IMR-90 (cell line): ENCODE measurements around the gene CEP83. TPM values are rescaled to one million over a fixed set of nuclear protein-coding genes. Genes with fewer than 3 reads are reported as not detected.

ENCODE experiments used
- ATAC-seq: fragments of 200-7000 bp; cut with Tn5 transposase; 2 replicates; pipeline ENCODE4 v1.9.1; 2020; ENCODE audit warnings: low read depth, mild to moderate bottlenecking, moderate library complexity
- BruUV-seq: library from RNA; stranded (reverse); fragments of 400-500 nt; replicated peaks from 2 replicates; lab custom pipeline; 2021; lab: Mats Ljungman, UMichigan
- CTCF ChIA-PET: fragments of 300-600 bp; formaldehyde crosslinking; extraction: SDS; loops from one replicate; lab custom pipeline; 2021; ENCODE audit warnings: antibody characterized with exemption; lab: Yijun Ruan, JAX
- POLR2A ChIA-PET: fragments of 300-600 bp; sonication (Branson Sonifier 250); formaldehyde crosslinking; loops from one replicate; lab custom pipeline; 2022; ENCODE audit warnings: antibody characterized with exemption; ENCODE audit not compliant: unreplicated experiment; lab: Charles Lee
- DNase-seq: peaks from one replicate; pipeline ENCODE4 v3.0.0; 2013
- H2AFZ ChIP-seq: replicated peaks from 2 replicates; pipeline ENCODE3; 2013; ENCODE audit warnings: low read length, mild to moderate bottlenecking; ENCODE audit not compliant: poor library complexity
- H2AK5ac ChIP-seq: 2 replicates; pipeline ENCODE4 v1.6.1; 2013; ENCODE audit warnings: low read depth, low read length, inconsistent platforms
- H2AK9ac ChIP-seq: replicated peaks from 2 replicates; pipeline ENCODE3; 2013; ENCODE audit warnings: mild to moderate bottlenecking, low read depth, low read length, moderate library complexity; ENCODE audit not compliant: poor library complexity
- H2BK120ac ChIP-seq: 2 replicates; pipeline ENCODE4 v1.6.1; 2013; ENCODE audit warnings: low read depth, low read length, inconsistent platforms
- H2BK15ac ChIP-seq: 3 replicates; pipeline ENCODE4 v1.6.1; 2013; ENCODE audit warnings: low read depth, low read length, inconsistent platforms
- H2BK20ac ChIP-seq: 2 replicates; pipeline ENCODE4 v1.6.1; 2013; ENCODE audit warnings: low read depth, mild to moderate bottlenecking, inconsistent platforms, low read length, moderate library complexity
- H2BK5ac ChIP-seq: 2 replicates; pipeline ENCODE4 v1.6.1; 2013; ENCODE audit warnings: mild to moderate bottlenecking, low read depth, low read length, inconsistent platforms; ENCODE audit not compliant: poor library complexity, severe bottlenecking
- H3K14ac ChIP-seq: replicated peaks from 2 replicates; pipeline ENCODE4 v1.6.1; 2013; ENCODE audit warnings: low read depth, low read length, inconsistent platforms
- H3K18ac ChIP-seq: 2 replicates; pipeline ENCODE4 v1.6.1; 2013; ENCODE audit warnings: low read depth, low read length, control low read depth
- H3K23ac ChIP-seq: 2 replicates; pipeline ENCODE4 v1.6.1; 2013; ENCODE audit warnings: low read depth, low read length, inconsistent platforms
- H3K27ac ChIP-seq: 2 replicates; pipeline ENCODE4 v1.5.1; 2013; ENCODE audit warnings: mild to moderate bottlenecking, control low read depth, low read length; ENCODE audit not compliant: insufficient read depth
- H3K27me3 ChIP-seq: 2 replicates; pipeline ENCODE4 v1.6.1; 2013; ENCODE audit warnings: low read length; ENCODE audit not compliant: control insufficient read depth, insufficient read depth
- H3K36me3 ChIP-seq: 2 replicates; pipeline ENCODE4 v1.6.1; 2013; ENCODE audit warnings: low read length, mixed read lengths; ENCODE audit not compliant: control insufficient read depth, insufficient read depth
- H3K4ac ChIP-seq: 2 replicates; pipeline ENCODE4 v1.6.1; 2013; ENCODE audit warnings: low read depth, low read length, inconsistent platforms
- H3K4me1 ChIP-seq: 2 replicates; pipeline ENCODE4 v1.6.1; 2013; ENCODE audit warnings: low read length, mixed read lengths; ENCODE audit not compliant: control insufficient read depth, insufficient read depth
- H3K4me2 ChIP-seq: 2 replicates; pipeline ENCODE4 v1.6.1; 2013; ENCODE audit warnings: low read depth, mild to moderate bottlenecking, control low read depth, low read length, moderate library complexity
- H3K4me3 ChIP-seq: 2 replicates; pipeline ENCODE4 v1.5.1; 2013; ENCODE audit warnings: low read depth, mild to moderate bottlenecking, control low read depth, low read length, moderate library complexity; ENCODE audit not compliant: insufficient read depth
- H3K56ac ChIP-seq: 2 replicates; pipeline ENCODE4 v1.6.1; 2013; ENCODE audit warnings: low read length, inconsistent platforms; ENCODE audit not compliant: insufficient read depth; ENCODE audit errors: extremely low read depth
- H3K79me1 ChIP-seq, 2 experiments: 2 replicates each; pipeline ENCODE4 v1.6.1; 2013; ENCODE audit warnings: low read length in 2 of 2, inconsistent platforms in 1 of 2, low read depth in 1 of 2
- H3K9ac ChIP-seq: 2 replicates; pipeline ENCODE4 v1.6.1; 2013; ENCODE audit warnings: low read depth, low read length, control low read depth
- H3K9me1 ChIP-seq: 2 replicates; pipeline ENCODE4 v1.6.1; 2013; ENCODE audit warnings: low read length, inconsistent platforms; ENCODE audit not compliant: insufficient read depth
- H3K9me3 ChIP-seq: 2 replicates; pipeline ENCODE4 v1.6.1; 2013; ENCODE audit warnings: low read length; ENCODE audit not compliant: control insufficient read depth, insufficient read depth
- H4K20me1 ChIP-seq: 2 replicates; pipeline ENCODE4 v1.6.1; 2013; ENCODE audit warnings: low read length, inconsistent platforms; ENCODE audit not compliant: insufficient read depth
- H4K5ac ChIP-seq: 2 replicates; pipeline ENCODE4 v1.6.1; 2013; ENCODE audit warnings: mild to moderate bottlenecking, low read depth, low read length, control low read depth
- H4K8ac ChIP-seq, 2 experiments: 2 replicates each; pipeline ENCODE4 v1.6.1; 2013; ENCODE audit warnings: low read depth in 2 of 2, low read length in 2 of 2, control low read depth in 1 of 2, inconsistent platforms in 1 of 2
- H4K91ac ChIP-seq: 2 replicates; pipeline ENCODE4 v1.6.1; 2013; ENCODE audit warnings: low read depth, low read length, inconsistent platforms; ENCODE audit not compliant: insufficient read depth
- BHLHE40 ChIP-seq: fragments of 150-350 bp; IDR thresholded peaks from 2 replicates; pipeline ENCODE4 v1.6.1; 2016; ENCODE audit warnings: mild to moderate bottlenecking, low read depth, low read length
- CEBPB ChIP-seq: IDR thresholded peaks from 2 replicates; pipeline ENCODE4 v1.6.1; 2012; ENCODE audit warnings: low read depth, low read length, improper control_type of control experiment
- CHD1 ChIP-seq: IDR thresholded peaks from 2 replicates; pipeline ENCODE4 v1.6.1; 2012; ENCODE audit warnings: low read depth, low read length, improper control_type of control experiment
- FOS ChIP-seq: fragments of 150-350 bp; IDR thresholded peaks from 2 replicates; pipeline ENCODE4 v1.6.1; 2016; ENCODE audit warnings: low read depth, low read length
- MAFK ChIP-seq: IDR thresholded peaks from 2 replicates; pipeline ENCODE4 v1.6.1; 2012; ENCODE audit warnings: low read depth, low read length, improper control_type of control experiment
- MAZ ChIP-seq: IDR thresholded peaks from 2 replicates; pipeline ENCODE4 v1.6.1; 2012; ENCODE audit warnings: low read depth, mild to moderate bottlenecking, low read length, improper control_type of control experiment, moderate library complexity, borderline replicate concordance
- MXI1 ChIP-seq: IDR thresholded peaks from 2 replicates; pipeline ENCODE4 v1.6.1; 2012; ENCODE audit warnings: low read depth, mild to moderate bottlenecking, low read length, moderate library complexity, borderline replicate concordance
- NFE2L2 ChIP-seq: fragments of 150-350 bp; IDR thresholded peaks from 2 replicates; pipeline ENCODE4 v1.6.1; 2016; ENCODE audit warnings: low read depth, mild to moderate bottlenecking, low read length
- POLR2A ChIP-seq: IDR thresholded peaks from 2 replicates; pipeline ENCODE4 v1.6.1; 2012; ENCODE audit warnings: mild to moderate bottlenecking, low read depth, low read length
- RAD21 ChIP-seq: IDR thresholded peaks from 2 replicates; pipeline ENCODE4 v1.6.1; 2012; ENCODE audit warnings: low read length, improper control_type of control experiment
- RCOR1 ChIP-seq: IDR thresholded peaks from 2 replicates; pipeline ENCODE4 v1.6.1; 2012; ENCODE audit warnings: mild to moderate bottlenecking, low read length, improper control_type of control experiment; ENCODE audit not compliant: insufficient replicate concordance
- RFX5 ChIP-seq: IDR thresholded peaks from 2 replicates; pipeline ENCODE4 v1.8.0; 2012; ENCODE audit warnings: low read depth, mild to moderate bottlenecking, low read length, moderate library complexity
- SMC3 ChIP-seq: fragments of 150-350 bp; IDR thresholded peaks from 2 replicates; pipeline ENCODE4 v1.6.1; 2016; ENCODE audit warnings: low read depth, mild to moderate bottlenecking, antibody characterized with exemption, low read length, moderate library complexity
- WGBS, 2 experiments: methylation state at CpG; one replicate each; pipeline versions ENCODE4 v1.1.5 to v1.1.7; 2013; ENCODE audit warnings: missing lambda C conversion rate in 2 of 2; ENCODE audit not compliant: insufficient read length in 1 of 2; ENCODE audit errors: extremely low coverage in 2 of 2; 5-methylcytosine and 5-hydroxymethylcytosine counted together
- dilution Hi-C: fragments of 300-500 bp; cut with HindIII; formaldehyde crosslinking; loops from one replicate; pipeline ENCODE4 v1.14.3; 2018; ENCODE audit warnings: low sequenced_read_pairs; ENCODE audit not compliant: unreplicated experiment
- in situ Hi-C: fragments of 300-500 bp; cut with MboI; formaldehyde crosslinking; loops from 3 replicates; pipeline ENCODE4 v1.14.3; 2019; ENCODE audit warnings: low sequenced_read_pairs, inconsistent platforms, mixed read lengths
- intact Hi-C: fragments of 100-400 bp; cut with micrococcal nuclease; formaldehyde crosslinking; loops from 2 replicates; pipeline ENCODE4 v1.10.0; 2022
- polyA plus RNA-seq, 3 experiments: library from polyadenylated mRNA; depleted of rRNA; stranded (reverse); fragments of >200 nt; gene quantifications; 2 replicates each; pipeline ENCODE4 v1.2.3, GENCODE V29; 2012; ENCODE audit warnings: low replicate concordance in 1 of 3
- total RNA-seq: library from RNA; depleted of rRNA; stranded (reverse); fragments of >200 nt; gene quantifications from 2 replicates; pipeline ENCODE4 v1.2.3, GENCODE V29; 2012
- TF ChIP-seq, protein P1 (sequence below): fragments of 150-350 bp; IDR thresholded peaks from 2 replicates; pipeline ENCODE4 v1.6.1; 2017; ENCODE audit warnings: mild to moderate bottlenecking, antibody characterized with exemption, low read length, low read depth
- TF ChIP-seq, protein P2 (sequence below): conservative IDR thresholded peaks from 2 replicates; pipeline ENCODE4 v1.5.1; 2012; ENCODE audit warnings: mild to moderate bottlenecking, low read depth, low read length, improper control_type of control experiment
- TF ChIP-seq, protein P3 (sequence below): fragments of 150-350 bp; IDR thresholded peaks from 2 replicates; pipeline ENCODE4 v1.6.1; 2016; ENCODE audit warnings: low read depth, mild to moderate bottlenecking, low read length, moderate library complexity, borderline replicate concordance

Gene CEP83
- total and polyA plus RNA-seq, 2 of the 4 experiments (the other 2 are of a cell fraction): 3.9 to 8.9 TPM

DNA sequence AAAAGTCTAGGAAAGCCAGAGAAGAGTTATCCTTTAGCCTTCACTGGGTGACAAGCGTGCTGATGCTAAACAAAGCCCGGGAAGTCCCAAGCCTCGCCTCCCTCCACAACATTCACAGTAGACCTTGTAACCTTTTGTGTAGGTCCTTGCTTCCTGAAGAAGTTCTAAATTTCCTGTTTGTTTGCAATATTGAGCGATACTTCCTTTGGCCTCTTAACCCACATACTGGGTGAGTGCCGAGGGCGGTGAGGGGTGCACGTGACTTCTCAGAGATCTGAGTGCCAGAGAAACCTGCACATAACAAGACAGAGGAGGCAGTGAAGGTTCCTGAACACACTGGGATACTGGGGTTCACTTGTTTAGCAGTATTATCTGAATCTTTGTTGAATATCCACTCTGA is 177.0 kb downstream of the CEP83 start:
- Histone ChIP-seq H2BK120ac (no peak overlapping the region), H4K5ac (no peak overlapping the region), H2BK20ac (no peak overlapping the region), H3K14ac (no peak overlapping the region), H3K18ac (no peak overlapping the region), H4K8ac (no peak overlapping the region), H4K91ac (no peak overlapping the region), H4K20me1 (no peaks in the 10 kb centered on the region), H3K9me1 (no peaks in the 10 kb centered on the region), H3K4me3 (no peak overlapping the region), H2AFZ (no peak overlapping the region), H3K9me3 (no peaks in the 10 kb centered on the region), H3K27ac (no peak overlapping the region), H3K4ac (no peak overlapping the region), H3K23ac (no peak overlapping the region), H3K9ac (no peak overlapping the region), H2BK5ac (no peak overlapping the region), H3K27me3 (peaks cover 4% of the 10 kb centered on the region), H3K79me1 (no peaks in the 10 kb centered on the region), H3K56ac (no peak overlapping the region), H2AK5ac (no peak overlapping the region), H2AK9ac (no peak overlapping the region), H3K36me3 (no peaks in the 10 kb centered on the region), H2BK15ac (no peak overlapping the region), H3K4me2 (no peak overlapping the region), H3K4me1 (no peaks in the 10 kb centered on the region)
- no TSS peak for BruUV-seq
- DNase-seq (no peak), ATAC-seq (no peak)
- POLR2A ChIA-PET: no interaction called here
- TF ChIP-seq, protein P1, sequence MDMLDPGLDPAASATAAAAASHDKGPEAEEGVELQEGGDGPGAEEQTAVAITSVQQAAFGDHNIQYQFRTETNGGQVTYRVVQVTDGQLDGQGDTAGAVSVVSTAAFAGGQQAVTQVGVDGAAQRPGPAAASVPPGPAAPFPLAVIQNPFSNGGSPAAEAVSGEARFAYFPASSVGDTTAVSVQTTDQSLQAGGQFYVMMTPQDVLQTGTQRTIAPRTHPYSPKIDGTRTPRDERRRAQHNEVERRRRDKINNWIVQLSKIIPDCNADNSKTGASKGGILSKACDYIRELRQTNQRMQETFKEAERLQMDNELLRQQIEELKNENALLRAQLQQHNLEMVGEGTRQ: no peak
- TF ChIP-seq POLR2A: no peak
- TF ChIP-seq MAFK: no peak
- TF ChIP-seq CHD1: no peak
- TF ChIP-seq, protein P2, sequence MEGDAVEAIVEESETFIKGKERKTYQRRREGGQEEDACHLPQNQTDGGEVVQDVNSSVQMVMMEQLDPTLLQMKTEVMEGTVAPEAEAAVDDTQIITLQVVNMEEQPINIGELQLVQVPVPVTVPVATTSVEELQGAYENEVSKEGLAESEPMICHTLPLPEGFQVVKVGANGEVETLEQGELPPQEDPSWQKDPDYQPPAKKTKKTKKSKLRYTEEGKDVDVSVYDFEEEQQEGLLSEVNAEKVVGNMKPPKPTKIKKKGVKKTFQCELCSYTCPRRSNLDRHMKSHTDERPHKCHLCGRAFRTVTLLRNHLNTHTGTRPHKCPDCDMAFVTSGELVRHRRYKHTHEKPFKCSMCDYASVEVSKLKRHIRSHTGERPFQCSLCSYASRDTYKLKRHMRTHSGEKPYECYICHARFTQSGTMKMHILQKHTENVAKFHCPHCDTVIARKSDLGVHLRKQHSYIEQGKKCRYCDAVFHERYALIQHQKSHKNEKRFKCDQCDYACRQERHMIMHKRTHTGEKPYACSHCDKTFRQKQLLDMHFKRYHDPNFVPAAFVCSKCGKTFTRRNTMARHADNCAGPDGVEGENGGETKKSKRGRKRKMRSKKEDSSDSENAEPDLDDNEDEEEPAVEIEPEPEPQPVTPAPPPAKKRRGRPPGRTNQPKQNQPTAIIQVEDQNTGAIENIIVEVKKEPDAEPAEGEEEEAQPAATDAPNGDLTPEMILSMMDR: no peak
- TF ChIP-seq, protein P3, sequence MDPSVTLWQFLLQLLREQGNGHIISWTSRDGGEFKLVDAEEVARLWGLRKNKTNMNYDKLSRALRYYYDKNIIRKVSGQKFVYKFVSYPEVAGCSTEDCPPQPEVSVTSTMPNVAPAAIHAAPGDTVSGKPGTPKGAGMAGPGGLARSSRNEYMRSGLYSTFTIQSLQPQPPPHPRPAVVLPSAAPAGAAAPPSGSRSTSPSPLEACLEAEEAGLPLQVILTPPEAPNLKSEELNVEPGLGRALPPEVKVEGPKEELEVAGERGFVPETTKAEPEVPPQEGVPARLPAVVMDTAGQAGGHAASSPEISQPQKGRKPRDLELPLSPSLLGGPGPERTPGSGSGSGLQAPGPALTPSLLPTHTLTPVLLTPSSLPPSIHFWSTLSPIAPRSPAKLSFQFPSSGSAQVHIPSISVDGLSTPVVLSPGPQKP: no peak
- no peak for TF ChIP-seq MXI1
- TF ChIP-seq RFX5: no peak
- TF ChIP-seq NFE2L2: no peak
- TF ChIP-seq RCOR1: no peak
- no peak for TF ChIP-seq FOS
- no peak for TF ChIP-seq MAZ
- TF ChIP-seq SMC3: no peak
- TF ChIP-seq RAD21: no peak
- no peak for TF ChIP-seq BHLHE40
- no peak for TF ChIP-seq CEBPB
- CTCF ChIA-PET: no interaction called here
- dilution Hi-C loops: no loop called here
- in situ Hi-C loops: no loop called here
- no CpG with 5 or more reads among the region's 7 CpGs for WGBS, 2 experiments
- intact Hi-C loops: no loop called here
